Neural cell (in vitro differentiated cells): Measurements from ENCODE around the gene ZNF37A. TPM values are rescaled to one million over a fixed set of nuclear protein-coding genes. Genes with fewer than 3 reads are reported as not detected.

Source experiments
- H2AFZ ChIP-seq: fragments of 200-600, 300-800 bp; sonication (generic), shearing (Covaris generic); 2 replicates; pipeline ENCODE4 v1.6.0; 2014; ENCODE audit warnings: low read depth, mild to moderate bottlenecking, antibody characterized with exemption, low read length, moderate library complexity
- H3F3A ChIP-seq: fragments of 200-600 bp; shearing (Covaris generic); 2 replicates; pipeline ENCODE4 v1.6.1; 2016; ENCODE audit warnings: mild to moderate bottlenecking, moderate library complexity, mixed read lengths, antibody characterized with exemption, low read length; ENCODE audit not compliant: insufficient read depth, poor library complexity, severe bottlenecking
- H3K27ac ChIP-seq: fragments of 200-600, 300-800 bp; sonication (generic), shearing (Covaris generic); 2 replicates; pipeline ENCODE4 v1.5.1; 2014; ENCODE audit warnings: mild to moderate bottlenecking, low read length, moderate library complexity
- H3K27me3 ChIP-seq: fragments of 300-800, 200-600 bp; sonication (generic), shearing (Covaris generic); 2 replicates; pipeline ENCODE4 v1.6.0; 2014; ENCODE audit warnings: mild to moderate bottlenecking, low read depth, low read length, moderate library complexity; ENCODE audit not compliant: insufficient read depth
- H3K36me3 ChIP-seq: fragments of 300-800, 200-600 bp; sonication (generic), shearing (Covaris generic); 2 replicates; pipeline ENCODE4 v1.5.1; 2014; ENCODE audit warnings: mild to moderate bottlenecking, antibody characterized with exemption, low read length, moderate library complexity; ENCODE audit not compliant: insufficient read depth
- H3K4me2 ChIP-seq: fragments of 300-800, 200-600 bp; sonication (generic), shearing (Covaris generic); 2 replicates; pipeline ENCODE4 v1.6.0; 2014; ENCODE audit warnings: mild to moderate bottlenecking, low read length
- H3K4me3 ChIP-seq: fragments of 300-800, 200-600 bp; sonication (generic), shearing (Covaris generic); 2 replicates; pipeline ENCODE4 v1.5.1; 2014; ENCODE audit warnings: mild to moderate bottlenecking, low read length, moderate library complexity
- H3K79me2 ChIP-seq: fragments of 200-600 bp; shearing (Covaris generic); replicated peaks from 2 replicates; pipeline ENCODE4 v1.6.0; 2014; ENCODE audit warnings: mild to moderate bottlenecking, low read length, moderate library complexity; ENCODE audit not compliant: insufficient read depth
- H3K9ac ChIP-seq: fragments of 300-800, 200-600 bp; sonication (generic), shearing (Covaris generic); 2 replicates; pipeline ENCODE4 v1.6.1; 2016; ENCODE audit warnings: mild to moderate bottlenecking, low read length, mixed read lengths
- H3K9me2 ChIP-seq: fragments of 200-600 bp; shearing (Covaris generic); 2 replicates; pipeline ENCODE4 v1.6.1; 2016; ENCODE audit warnings: mild to moderate bottlenecking, low read length, mixed read lengths; ENCODE audit not compliant: insufficient read depth
- H3K9me3 ChIP-seq: fragments of 200-600, 300-800 bp; sonication (generic), shearing (Covaris generic); 2 replicates; pipeline ENCODE4 v1.6.1; 2016; ENCODE audit warnings: mild to moderate bottlenecking, mixed run types, low read length, moderate library complexity, mixed read lengths
- H4K20me1 ChIP-seq: fragments of 200-600 bp; shearing (Covaris generic); 2 replicates; pipeline ENCODE4 v1.6.1; 2016; ENCODE audit warnings: mild to moderate bottlenecking, mixed run types; ENCODE audit not compliant: insufficient read depth
- CTCF ChIP-seq: fragments of 450-650 bp; IDR thresholded peaks from 2 replicates; pipeline ENCODE4 v1.5.1; 2014; ENCODE audit warnings: antibody characterized with exemption, mild to moderate bottlenecking, moderate library complexity; ENCODE audit not compliant: poor library complexity, severe bottlenecking
- EP300 ChIP-seq: fragments of 450-650 bp; conservative IDR thresholded peaks from 2 replicates; pipeline ENCODE4 v1.6.1; 2014; ENCODE audit warnings: antibody characterized with exemption, mild to moderate bottlenecking, moderate library complexity; ENCODE audit not compliant: poor library complexity, severe bottlenecking
- EZH2 ChIP-seq: fragments of 200-600, 300-800 bp; shearing (Covaris generic), sonication (generic); IDR thresholded peaks from 2 replicates; pipeline ENCODE4 v1.6.1; 2014; ENCODE audit warnings: antibody characterized with exemption, low read length, borderline replicate concordance, mild to moderate bottlenecking; ENCODE audit not compliant: insufficient read depth, poor library complexity, severe bottlenecking
- MXI1 ChIP-seq: fragments of 450-650 bp; conservative IDR thresholded peaks from 2 replicates; pipeline ENCODE4 v1.6.1; 2014; ENCODE audit warnings: antibody characterized with exemption, mild to moderate bottlenecking; ENCODE audit not compliant: poor library complexity, severe bottlenecking
- POLR2AphosphoS5 ChIP-seq: IDR thresholded peaks from 2 replicates; pipeline ENCODE4 v1.6.1; 2012
- RAD21 ChIP-seq: fragments of 450-650 bp; conservative IDR thresholded peaks from 2 replicates; pipeline ENCODE4 v1.6.1; 2014; ENCODE audit warnings: antibody characterized with exemption, mild to moderate bottlenecking, moderate library complexity
- REST ChIP-seq: IDR thresholded peaks from 2 replicates; pipeline ENCODE4 v1.6.1; 2012; ENCODE audit warnings: borderline replicate concordance
- SMC3 ChIP-seq: fragments of 450-650 bp; conservative IDR thresholded peaks from 2 replicates; pipeline ENCODE4 v1.6.1; 2014; ENCODE audit warnings: antibody characterized with exemption, mild to moderate bottlenecking, moderate library complexity; ENCODE audit not compliant: poor library complexity
- TAF1 ChIP-seq: IDR thresholded peaks from 2 replicates; pipeline ENCODE4 v1.6.1; 2012; ENCODE audit warnings: low read depth
- polyA plus RNA-seq: library from polyadenylated mRNA; depleted of rRNA; stranded (reverse); fragments of >200 nt; gene quantifications from 2 replicates; pipeline ENCODE4 v1.2.3, GENCODE V29; 2014

Gene ZNF37A
- polyA plus RNA-seq, 1 donor from 2014 or later, result 8.9 TPM

GRCh38 chr10:38143587-38143986, 49.5 kb downstream of the ZNF37A start:
- no peaks in the 10 kb centered on the region for H4K20me1 ChIP-seq
- no peak overlapping the region for H3K9ac ChIP-seq
- H3K27me3 ChIP-seq, result no peaks in the 10 kb centered on the region
- TF ChIP-seq EP300, result no peak
- no peak for TF ChIP-seq CTCF
- TF ChIP-seq MXI1, result no peak
- no peak for TF ChIP-seq SMC3
- no peak for TF ChIP-seq POLR2AphosphoS5
- no peak for TF ChIP-seq TAF1
- no peak for TF ChIP-seq EZH2
- TF ChIP-seq RAD21, result no peak
- no peak for TF ChIP-seq REST
- H3K9me2 ChIP-seq, result no peaks in the 10 kb centered on the region
- H2AFZ ChIP-seq, result no peak overlapping the region
- no peak overlapping the region for H3K4me3 ChIP-seq
- peaks cover 6% of the 10 kb centered on the region for H3K9me3 ChIP-seq
- H3K4me2 ChIP-seq, result no peak overlapping the region
- no peaks in the 10 kb centered on the region for H3F3A ChIP-seq
- H3K79me2 ChIP-seq, result no peaks in the 10 kb centered on the region
- H3K27ac ChIP-seq, result no peak overlapping the region
- no peaks in the 10 kb centered on the region for H3K36me3 ChIP-seq

GRCh38 chr10:38146579-38147333, 52.6 kb downstream of the ZNF37A start:
- H3K4me3 ChIP-seq, result no peak overlapping the region
- H3K27me3 ChIP-seq, result no peaks in the 10 kb centered on the region
- H3K36me3 ChIP-seq, result no peaks in the 10 kb centered on the region
- no peak for TF ChIP-seq TAF1
- TF ChIP-seq RAD21, result no peak
- no peak for TF ChIP-seq REST
- H3F3A ChIP-seq, result no peaks in the 10 kb centered on the region
- H3K9me2 ChIP-seq, result no peaks in the 10 kb centered on the region
- no peak overlapping the region for H2AFZ ChIP-seq
- H3K4me2 ChIP-seq, result no peak overlapping the region
- no peaks in the 10 kb centered on the region for H4K20me1 ChIP-seq
- H3K9me3 ChIP-seq, result peaks cover 4% of the 10 kb centered on the region
- H3K79me2 ChIP-seq, result no peaks in the 10 kb centered on the region
- H3K9ac ChIP-seq, result no peak overlapping the region
- no peak overlapping the region for H3K27ac ChIP-seq
